Breast epithelium (tissue), 3 donors: Measurements from ENCODE around the gene PTPN18.

Source experiments
- POLR2A ChIP-seq: fragments of 450-650 bp; IDR thresholded peaks from one replicate; pipeline ENCODE4 v1.6.1; 2016; ENCODE audit warnings: antibody characterized with exemption, mild to moderate bottlenecking, moderate library complexity
- POLR2AphosphoS5 ChIP-seq, 3 donors: sonication (generic); formaldehyde crosslinking; IDR thresholded peaks; one replicate each; pipeline ENCODE4 v1.6.1; 2017; ENCODE audit warnings: antibody characterized with exemption in 3 of 3
- TF ChIP-seq, protein P1 (sequence below), 3 donors: fragments of 450-650 bp; IDR thresholded peaks; one replicate each; pipeline ENCODE4 v1.5.1; 2016 to 2017; ENCODE audit warnings: antibody characterized with exemption in 3 of 3, mild to moderate bottlenecking in 3 of 3, moderate library complexity in 3 of 3

GRCh38 chr2:130354139-130354428 is 1.8 kb upstream of the PTPN18 start:
- TF ChIP-seq POLR2AphosphoS5 (IDR thresholded peaks at IDR 0.05) (no peak), POLR2A (no peak)
- TF ChIP-seq, protein P1, sequence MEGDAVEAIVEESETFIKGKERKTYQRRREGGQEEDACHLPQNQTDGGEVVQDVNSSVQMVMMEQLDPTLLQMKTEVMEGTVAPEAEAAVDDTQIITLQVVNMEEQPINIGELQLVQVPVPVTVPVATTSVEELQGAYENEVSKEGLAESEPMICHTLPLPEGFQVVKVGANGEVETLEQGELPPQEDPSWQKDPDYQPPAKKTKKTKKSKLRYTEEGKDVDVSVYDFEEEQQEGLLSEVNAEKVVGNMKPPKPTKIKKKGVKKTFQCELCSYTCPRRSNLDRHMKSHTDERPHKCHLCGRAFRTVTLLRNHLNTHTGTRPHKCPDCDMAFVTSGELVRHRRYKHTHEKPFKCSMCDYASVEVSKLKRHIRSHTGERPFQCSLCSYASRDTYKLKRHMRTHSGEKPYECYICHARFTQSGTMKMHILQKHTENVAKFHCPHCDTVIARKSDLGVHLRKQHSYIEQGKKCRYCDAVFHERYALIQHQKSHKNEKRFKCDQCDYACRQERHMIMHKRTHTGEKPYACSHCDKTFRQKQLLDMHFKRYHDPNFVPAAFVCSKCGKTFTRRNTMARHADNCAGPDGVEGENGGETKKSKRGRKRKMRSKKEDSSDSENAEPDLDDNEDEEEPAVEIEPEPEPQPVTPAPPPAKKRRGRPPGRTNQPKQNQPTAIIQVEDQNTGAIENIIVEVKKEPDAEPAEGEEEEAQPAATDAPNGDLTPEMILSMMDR (IDR thresholded peaks at IDR 0.05) = no peak
